A673 (cell line): ENCODE data around the gene ZNF367.

Source experiments
- CTCF ChIP-seq: fragments of 300-800, 200-600 bp; sonication (generic); conservative IDR thresholded peaks from 2 replicates; pipeline ENCODE4 v1.5.1; 2017; ENCODE audit warnings: low read depth, mild to moderate bottlenecking, antibody characterized with exemption, low read length, moderate library complexity, mixed read lengths
- EZH2 ChIP-seq: fragments of 200-600 bp; sonication (generic); IDR thresholded peaks from 2 replicates; pipeline ENCODE4 v1.6.1; 2017; ENCODE audit warnings: borderline replicate concordance, low read depth, mild to moderate bottlenecking, mixed read lengths, antibody characterized with exemption, low read length; ENCODE audit not compliant: poor library complexity, severe bottlenecking

- TF ChIP-seq CTCF, result no peak
- TF ChIP-seq EZH2, result no peak
Measured at GRCh38 chr9:96388144-96388543, 30.0 kb downstream of the ZNF367 start.
